ENCODE data around the gene KIR2DL1.
"Not testable (repeated sequence)": the region's sequence is repeated elsewhere in the genome, so short reads cannot be mapped to it uniquely, and the experiment has no call there.

Gene KIR2DL1

GRCh38 chr19:54769646-54770045 is at the start of gene KIR2DL1:
Gene KIR2DL1, plus strand, starts transcription at chr19:54769793. Its CDS starts 58 bp downstream, at chr19:54769851.
- H3K4me3 ChIP-seq (replicated peaks in 1 of 2; ENCODE audit: low read depth in 2 of 2, low read length in 2 of 2); DNase-seq (ENCODE audit: low read depth in 2 of 2): not testable (repeated sequence)

GRCh38 chr19:54724142-54724541 is 45.5 kb upstream of the KIR2DL1 start, which contains the start of gene KIR3DL3:
Gene KIR3DL3, plus strand, starts transcription at chr19:54724442. Its CDS starts 55 bp downstream, at chr19:54724497.
- DNase-seq (ENCODE audit: low read depth in 2 of 2) = no peak
- TF ChIP-seq CTCF (IDR thresholded peaks at IDR 0.05; ENCODE audit: low read depth, low read length) = no peak
- H3K4me3 ChIP-seq (replicated peaks in 1 of 2; ENCODE audit: low read depth in 2 of 2, low read length in 2 of 2) = no peak within 1 kb of the TSS

- DNase-seq (ENCODE audit: low read depth in 2 of 2) = no peak
- no peak overlapping the region for H3K4me3 ChIP-seq (replicated peaks in 1 of 2; ENCODE audit: low read depth in 2 of 2, low read length in 2 of 2)
- TF ChIP-seq CTCF (IDR thresholded peaks at IDR 0.05; ENCODE audit: low read depth, low read length) = no peak
Observed at GRCh38 chr19:54724644-54725043, 44.9 kb upstream of the KIR2DL1 start.

GRCh38 chr19:54725321-54725720 is 44.3 kb upstream of the KIR2DL1 start:
- DNase-seq (ENCODE audit: low read depth in 2 of 2) = no peak
- no peak for TF ChIP-seq CTCF (IDR thresholded peaks at IDR 0.05; ENCODE audit: low read depth, low read length)
- H3K4me3 ChIP-seq (replicated peaks in 1 of 2; ENCODE audit: low read depth in 2 of 2, low read length in 2 of 2) = no peak overlapping the region

GRCh38 chr19:54727562-54727961 is 42.0 kb upstream of the KIR2DL1 start:
- no peak for TF ChIP-seq CTCF (IDR thresholded peaks at IDR 0.05; ENCODE audit: low read depth, low read length)
- no peak overlapping the region for H3K4me3 ChIP-seq (replicated peaks in 1 of 2; ENCODE audit: low read depth in 2 of 2, low read length in 2 of 2)
- no peak for DNase-seq (ENCODE audit: low read depth in 2 of 2)

GRCh38 chr19:54728167-54728566 is 41.4 kb upstream of the KIR2DL1 start:
- no peak overlapping the region for H3K4me3 ChIP-seq (replicated peaks in 1 of 2; ENCODE audit: low read depth in 2 of 2, low read length in 2 of 2)
- no peak for TF ChIP-seq CTCF (IDR thresholded peaks at IDR 0.05; ENCODE audit: low read depth, low read length)
- DNase-seq (ENCODE audit: low read depth in 2 of 2) = no peak

GRCh38 chr19:54729416-54730188 is 40.0 kb upstream of the KIR2DL1 start:
- no peak for DNase-seq (ENCODE audit: low read depth in 2 of 2)
- TF ChIP-seq CTCF (IDR thresholded peaks at IDR 0.05; ENCODE audit: low read depth, low read length) = no peak
- H3K4me3 ChIP-seq (replicated peaks in 1 of 2; ENCODE audit: low read depth in 2 of 2, low read length in 2 of 2) = no peak overlapping the region
